Liver (tissue), 9 donors: Measurements from ENCODE around the gene IL2RA. TPM values are rescaled to one million over a fixed set of nuclear protein-coding genes. Genes with fewer than 3 reads are reported as not detected.

ENCODE experiments used
- DNase-seq: peaks from one replicate; pipeline ENCODE4 v3.0.0-alpha.2; 2017; ENCODE audit warnings: low spot score
- H3K27ac ChIP-seq, 2 donors: one replicate each; pipeline ENCODE4 v1.7.0; 2013; ENCODE audit warnings: inconsistent platforms in 2 of 2, low read length in 2 of 2, control low read depth in 1 of 2, low read depth in 1 of 2, mild to moderate bottlenecking in 1 of 2
- H3K27me3 ChIP-seq, 4 donors: one replicate each; pipeline versions ENCODE4 v1.6.1 to v1.7.0; 2013; ENCODE audit warnings: low read length in 3 of 4, inconsistent platforms in 1 of 4, mild to moderate bottlenecking in 1 of 4, moderate library complexity in 1 of 4; ENCODE audit not compliant: control insufficient read depth in 4 of 4, insufficient read depth in 4 of 4
- H3K36me3 ChIP-seq, 4 donors: one replicate each; pipeline versions ENCODE4 v1.6.1 to v1.7.0; 2013; ENCODE audit warnings: low read length in 3 of 4, mild to moderate bottlenecking in 3 of 4, low read depth in 1 of 4, moderate library complexity in 1 of 4; ENCODE audit not compliant: control insufficient read depth in 4 of 4, insufficient read depth in 3 of 4
- H3K4me1 ChIP-seq, 4 donors: one replicate each; pipeline versions ENCODE4 v1.6.1 to v1.7.0; 2013; ENCODE audit warnings: low read length in 3 of 4, mild to moderate bottlenecking in 3 of 4, moderate library complexity in 1 of 4; ENCODE audit not compliant: control insufficient read depth in 4 of 4, insufficient read depth in 4 of 4
- H3K4me3 ChIP-seq, 3 donors: one replicate each; pipeline versions ENCODE4 v1.6.1 to v1.7.0; 2013; ENCODE audit warnings: low read length in 3 of 3, control low read depth in 1 of 3, low read depth in 1 of 3, mild to moderate bottlenecking in 1 of 3
- H3K9ac ChIP-seq, 2 donors: one replicate each; pipeline ENCODE4 v1.7.0; 2013; ENCODE audit warnings: low read length in 2 of 2, mild to moderate bottlenecking in 2 of 2, moderate library complexity in 2 of 2, control low read depth in 1 of 2, low read depth in 1 of 2
- H3K9me3 ChIP-seq, 4 donors: one replicate each; pipeline versions ENCODE4 v1.6.1 to v1.7.0; 2013; ENCODE audit warnings: low read length in 3 of 4; ENCODE audit not compliant: control insufficient read depth in 4 of 4
- EGR1 ChIP-seq, 2 donors: IDR thresholded peaks; 2 replicates each; pipeline ENCODE4 v1.6.1; 2016 to 2018; ENCODE audit warnings: antibody characterized with exemption in 2 of 2, low read depth in 2 of 2
- FOXA1 ChIP-seq: IDR thresholded peaks from 2 replicates; pipeline ENCODE4 v1.6.1; 2016; ENCODE audit warnings: antibody characterized with exemption
- FOXA2 ChIP-seq: IDR thresholded peaks from 2 replicates; pipeline ENCODE4 v1.6.1; 2016; ENCODE audit warnings: antibody characterized with exemption
- GABPA ChIP-seq, 2 donors: IDR thresholded peaks in 1 of 2; conservative IDR thresholded peaks in 1 of 2; 2 replicates each; pipeline ENCODE4 v1.6.1; 2016; ENCODE audit warnings: antibody characterized with exemption in 2 of 2, mild to moderate bottlenecking in 1 of 2, moderate library complexity in 1 of 2
- HNF4A ChIP-seq, 2 donors: conservative IDR thresholded peaks; 2 replicates each; pipeline ENCODE4 v1.6.1; 2016; ENCODE audit warnings: antibody characterized with exemption in 2 of 2, mild to moderate bottlenecking in 2 of 2
- HNF4G ChIP-seq: IDR thresholded peaks from 2 replicates; pipeline ENCODE4 v1.6.1; 2016; ENCODE audit warnings: antibody characterized with exemption
- JUND ChIP-seq, 2 donors: IDR thresholded peaks; 2 replicates each; pipeline ENCODE4 v1.6.1; 2016; ENCODE audit warnings: antibody characterized with exemption in 2 of 2
- NR2F2 ChIP-seq: IDR thresholded peaks from 2 replicates; pipeline ENCODE4 v1.6.1; 2016; ENCODE audit warnings: antibody characterized with exemption
- RAD21 ChIP-seq, 2 donors: IDR thresholded peaks; 2 replicates each; pipeline ENCODE4 v1.6.1; 2016; ENCODE audit warnings: antibody characterized with exemption in 2 of 2, mild to moderate bottlenecking in 2 of 2
- RXRA ChIP-seq, 2 donors: IDR thresholded peaks; 2 replicates each; pipeline ENCODE4 v1.6.1; 2017 to 2018; ENCODE audit warnings: antibody characterized with exemption in 2 of 2, mild to moderate bottlenecking in 1 of 2
- SP1 ChIP-seq: IDR thresholded peaks from 2 replicates; pipeline ENCODE4 v1.6.1; 2018; ENCODE audit warnings: antibody characterized with exemption, mild to moderate bottlenecking
- TAF1 ChIP-seq: conservative IDR thresholded peaks from 2 replicates; pipeline ENCODE4 v1.6.1; 2016; ENCODE audit warnings: antibody characterized with exemption, mild to moderate bottlenecking
- YY1 ChIP-seq: IDR thresholded peaks from 2 replicates; pipeline ENCODE4 v1.6.1; 2016; ENCODE audit warnings: antibody characterized with exemption, mild to moderate bottlenecking
- WGBS: extraction: QIAGEN DNeasy Blood & Tissue Kit; methylation state at CpG from one replicate; pipeline ENCODE4 v1.1.7; 2013; 5-methylcytosine and 5-hydroxymethylcytosine counted together
- polyA plus RNA-seq, 2 donors: library from polyadenylated mRNA; stranded (reverse) in 1 of 2; unstranded in 1 of 2; fragments of 200-250 nt in 1 of 2; fragments of >200 nt in 1 of 2; fragmentation: Nextera tagmentation in 1 of 2; extraction: Ambion mirVana in 1 of 2; gene quantifications; one replicate each; pipeline versions ENCODE4 v1.2.1 to v1.2.3, GENCODE V29; 2013 to 2015
- total RNA-seq, 2 donors: library from RNA; depleted of rRNA; stranded (reverse); fragments of >200 nt; gene quantifications; one replicate each; pipeline ENCODE4 v1.2.3, GENCODE V29; 2014
- TF ChIP-seq, protein P1 (sequence below): IDR thresholded peaks from 2 replicates; pipeline ENCODE4 v1.6.1; 2016; ENCODE audit warnings: antibody characterized with exemption
- TF ChIP-seq, protein P2 (sequence below): fragments of 150-350 bp; IDR thresholded peaks from 2 replicates; pipeline ENCODE4 v1.5.1; 2017; ENCODE audit warnings: improper control_type of control experiment, low read depth, low read length; ENCODE audit not compliant: missing input control
- TF ChIP-seq, protein P3 (sequence below): IDR thresholded peaks from 2 replicates; pipeline ENCODE4 v1.6.1; 2016; ENCODE audit warnings: antibody characterized with exemption
- TF ChIP-seq, protein P4 (sequence below): IDR thresholded peaks from 2 replicates; pipeline ENCODE4 v1.6.1; 2016; ENCODE audit warnings: antibody characterized with exemption, mild to moderate bottlenecking
- TF ChIP-seq, protein P5 (sequence below): IDR thresholded peaks from 2 replicates; pipeline ENCODE4 v1.6.1; 2016; ENCODE audit warnings: antibody characterized with exemption
- donor health status: healthy.
- donor health status: healthy.
- donor health status: healthy.
- donor health status: healthy.
- donor health status: healthy.

The IL2RA gene
- total and polyA plus RNA-seq, 4 donors, result 0.46 to 1.6 TPM; not detected in 2

DNA sequence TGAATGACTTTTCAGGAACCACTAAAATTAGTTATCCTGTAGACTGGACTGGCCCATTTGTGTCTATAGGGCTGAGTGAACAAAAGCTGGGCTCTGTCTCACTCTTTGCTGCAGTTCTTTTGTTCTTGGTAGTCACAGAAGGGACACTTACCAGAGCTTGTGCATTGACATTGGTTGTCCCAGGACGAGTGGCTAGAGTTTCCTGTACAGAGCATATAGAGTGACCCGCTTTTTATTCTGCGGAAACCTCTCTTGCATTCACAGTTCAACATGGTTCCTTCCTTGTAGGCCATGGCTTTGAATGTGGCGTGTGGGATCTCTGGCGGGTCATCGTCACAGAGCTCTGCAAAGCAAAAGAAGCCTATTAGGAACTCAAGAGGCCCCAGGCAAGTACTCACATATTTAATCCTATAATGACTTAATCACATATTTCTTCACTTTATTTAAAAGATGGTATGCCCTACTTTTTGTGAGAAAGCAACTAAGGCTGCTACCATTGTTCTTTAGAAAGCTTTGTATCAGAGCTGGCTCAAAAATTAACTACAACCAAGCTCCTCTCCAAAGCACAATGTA is 36.4 kb downstream of the IL2RA start:
- no peak for DNase-seq
- Histone ChIP-seq H3K27ac (no peak overlapping the region), H3K4me3 (no peak overlapping the region), H3K27me3 (no peaks in the 10 kb centered on the region), H3K9ac (no peak overlapping the region), H3K36me3 (no peaks in the 10 kb centered on the region), H3K4me1 (no peaks in the 10 kb centered on the region), H3K9me3 (peaks cover 0 to 3% (median under 1%) of the 10 kb centered on the region in 4 donors)
- TF ChIP-seq HNF4G (no peak), FOXA1 (no peak), TAF1 (no peak), JUND (IDR thresholded peaks at IDR 0.05) (no peak), FOXA2 (no peak), HNF4A (conservative IDR thresholded peaks at IDR 0.05) (no peak), NR2F2 (no peak), SP1 (no peak), RAD21 (IDR thresholded peaks at IDR 0.05) (no peak), RXRA (IDR thresholded peaks at IDR 0.05) (no peak), GABPA (IDR thresholded peaks at IDR 0.05 in 1 of 2, conservative IDR thresholded peaks at IDR 0.05 in 1 of 2) (no peak)
- TF ChIP-seq, protein P1, sequence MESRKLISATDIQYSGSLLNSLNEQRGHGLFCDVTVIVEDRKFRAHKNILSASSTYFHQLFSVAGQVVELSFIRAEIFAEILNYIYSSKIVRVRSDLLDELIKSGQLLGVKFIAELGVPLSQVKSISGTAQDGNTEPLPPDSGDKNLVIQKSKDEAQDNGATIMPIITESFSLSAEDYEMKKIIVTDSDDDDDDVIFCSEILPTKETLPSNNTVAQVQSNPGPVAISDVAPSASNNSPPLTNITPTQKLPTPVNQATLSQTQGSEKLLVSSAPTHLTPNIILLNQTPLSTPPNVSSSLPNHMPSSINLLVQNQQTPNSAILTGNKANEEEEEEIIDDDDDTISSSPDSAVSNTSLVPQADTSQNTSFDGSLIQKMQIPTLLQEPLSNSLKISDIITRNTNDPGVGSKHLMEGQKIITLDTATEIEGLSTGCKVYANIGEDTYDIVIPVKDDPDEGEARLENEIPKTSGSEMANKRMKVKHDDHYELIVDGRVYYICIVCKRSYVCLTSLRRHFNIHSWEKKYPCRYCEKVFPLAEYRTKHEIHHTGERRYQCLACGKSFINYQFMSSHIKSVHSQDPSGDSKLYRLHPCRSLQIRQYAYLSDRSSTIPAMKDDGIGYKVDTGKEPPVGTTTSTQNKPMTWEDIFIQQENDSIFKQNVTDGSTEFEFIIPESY, result no peak
- TF ChIP-seq, protein P2, sequence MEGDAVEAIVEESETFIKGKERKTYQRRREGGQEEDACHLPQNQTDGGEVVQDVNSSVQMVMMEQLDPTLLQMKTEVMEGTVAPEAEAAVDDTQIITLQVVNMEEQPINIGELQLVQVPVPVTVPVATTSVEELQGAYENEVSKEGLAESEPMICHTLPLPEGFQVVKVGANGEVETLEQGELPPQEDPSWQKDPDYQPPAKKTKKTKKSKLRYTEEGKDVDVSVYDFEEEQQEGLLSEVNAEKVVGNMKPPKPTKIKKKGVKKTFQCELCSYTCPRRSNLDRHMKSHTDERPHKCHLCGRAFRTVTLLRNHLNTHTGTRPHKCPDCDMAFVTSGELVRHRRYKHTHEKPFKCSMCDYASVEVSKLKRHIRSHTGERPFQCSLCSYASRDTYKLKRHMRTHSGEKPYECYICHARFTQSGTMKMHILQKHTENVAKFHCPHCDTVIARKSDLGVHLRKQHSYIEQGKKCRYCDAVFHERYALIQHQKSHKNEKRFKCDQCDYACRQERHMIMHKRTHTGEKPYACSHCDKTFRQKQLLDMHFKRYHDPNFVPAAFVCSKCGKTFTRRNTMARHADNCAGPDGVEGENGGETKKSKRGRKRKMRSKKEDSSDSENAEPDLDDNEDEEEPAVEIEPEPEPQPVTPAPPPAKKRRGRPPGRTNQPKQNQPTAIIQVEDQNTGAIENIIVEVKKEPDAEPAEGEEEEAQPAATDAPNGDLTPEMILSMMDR, result no peak
- TF ChIP-seq, protein P3, sequence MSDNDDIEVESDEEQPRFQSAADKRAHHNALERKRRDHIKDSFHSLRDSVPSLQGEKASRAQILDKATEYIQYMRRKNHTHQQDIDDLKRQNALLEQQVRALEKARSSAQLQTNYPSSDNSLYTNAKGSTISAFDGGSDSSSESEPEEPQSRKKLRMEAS, result no peak
- TF ChIP-seq, protein P4, sequence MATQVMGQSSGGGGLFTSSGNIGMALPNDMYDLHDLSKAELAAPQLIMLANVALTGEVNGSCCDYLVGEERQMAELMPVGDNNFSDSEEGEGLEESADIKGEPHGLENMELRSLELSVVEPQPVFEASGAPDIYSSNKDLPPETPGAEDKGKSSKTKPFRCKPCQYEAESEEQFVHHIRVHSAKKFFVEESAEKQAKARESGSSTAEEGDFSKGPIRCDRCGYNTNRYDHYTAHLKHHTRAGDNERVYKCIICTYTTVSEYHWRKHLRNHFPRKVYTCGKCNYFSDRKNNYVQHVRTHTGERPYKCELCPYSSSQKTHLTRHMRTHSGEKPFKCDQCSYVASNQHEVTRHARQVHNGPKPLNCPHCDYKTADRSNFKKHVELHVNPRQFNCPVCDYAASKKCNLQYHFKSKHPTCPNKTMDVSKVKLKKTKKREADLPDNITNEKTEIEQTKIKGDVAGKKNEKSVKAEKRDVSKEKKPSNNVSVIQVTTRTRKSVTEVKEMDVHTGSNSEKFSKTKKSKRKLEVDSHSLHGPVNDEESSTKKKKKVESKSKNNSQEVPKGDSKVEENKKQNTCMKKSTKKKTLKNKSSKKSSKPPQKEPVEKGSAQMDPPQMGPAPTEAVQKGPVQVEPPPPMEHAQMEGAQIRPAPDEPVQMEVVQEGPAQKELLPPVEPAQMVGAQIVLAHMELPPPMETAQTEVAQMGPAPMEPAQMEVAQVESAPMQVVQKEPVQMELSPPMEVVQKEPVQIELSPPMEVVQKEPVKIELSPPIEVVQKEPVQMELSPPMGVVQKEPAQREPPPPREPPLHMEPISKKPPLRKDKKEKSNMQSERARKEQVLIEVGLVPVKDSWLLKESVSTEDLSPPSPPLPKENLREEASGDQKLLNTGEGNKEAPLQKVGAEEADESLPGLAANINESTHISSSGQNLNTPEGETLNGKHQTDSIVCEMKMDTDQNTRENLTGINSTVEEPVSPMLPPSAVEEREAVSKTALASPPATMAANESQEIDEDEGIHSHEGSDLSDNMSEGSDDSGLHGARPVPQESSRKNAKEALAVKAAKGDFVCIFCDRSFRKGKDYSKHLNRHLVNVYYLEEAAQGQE, result no peak
- TF ChIP-seq, protein P5, sequence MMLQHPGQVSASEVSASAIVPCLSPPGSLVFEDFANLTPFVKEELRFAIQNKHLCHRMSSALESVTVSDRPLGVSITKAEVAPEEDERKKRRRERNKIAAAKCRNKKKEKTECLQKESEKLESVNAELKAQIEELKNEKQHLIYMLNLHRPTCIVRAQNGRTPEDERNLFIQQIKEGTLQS, result no peak
- 94% methylated on average over 6 of the region's 6 CpGs for WGBS

DNA sequence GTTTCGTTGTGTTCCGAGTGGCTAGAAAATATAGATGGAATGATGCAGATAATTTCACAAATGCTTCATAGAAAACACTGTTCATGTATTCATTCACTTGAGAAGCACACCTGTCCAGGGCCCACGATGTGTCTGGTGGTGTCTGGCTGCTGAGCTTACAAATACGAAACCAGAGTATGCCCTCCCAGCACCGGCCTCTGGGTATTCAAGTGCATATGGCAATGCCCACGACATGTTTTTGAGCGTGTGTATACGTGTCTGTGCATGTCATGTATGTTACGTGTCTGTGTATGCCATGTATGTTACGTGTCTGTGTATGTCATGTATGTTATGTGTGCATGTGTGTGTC is 37.9 kb downstream of the IL2RA start:
- H3K27ac ChIP-seq, result no peak overlapping the region
- no peak overlapping the region for H3K9ac ChIP-seq
- H3K4me1 ChIP-seq, result no peaks in the 10 kb centered on the region
- no peaks in the 10 kb centered on the region for H3K9me3 ChIP-seq
- TF ChIP-seq HNF4G, result no peak
- no peak for TF ChIP-seq SP1
- no peak for TF ChIP-seq GABPA (IDR thresholded peaks at IDR 0.05 in 1 of 2, conservative IDR thresholded peaks at IDR 0.05 in 1 of 2)
- TF ChIP-seq RXRA (IDR thresholded peaks at IDR 0.05), result no peak
- no peak for TF ChIP-seq YY1
- TF ChIP-seq EGR1 (IDR thresholded peaks at IDR 0.05; ENCODE audit: low read depth in 2 of 2), result no peak
- WGBS, result 86% methylated on average over 10 of the region's 10 CpGs
- H3K27me3 ChIP-seq, result no peaks in the 10 kb centered on the region
- no peak for DNase-seq
- H3K36me3 ChIP-seq, result no peaks in the 10 kb centered on the region
- H3K4me3 ChIP-seq, result no peak overlapping the region
